Upper lobe of left lung (tissue), 6 donors: ENCODE results near the gene CS. TPM values are rescaled to one million over a fixed set of nuclear protein-coding genes. Genes with fewer than 3 reads are reported as not detected.
"Not testable (repeated sequence)": the region's sequence is repeated elsewhere in the genome, so short reads cannot be mapped to it uniquely, and the experiment has no call there.

Experiments used
- ATAC-seq, 2 donors: fragments of 200-7000 bp; cut with Tn5 transposase; one replicate each; pipeline ENCODE4 v1.9.1; 2022; ENCODE audit warnings: mild to moderate bottlenecking in 2 of 2, moderate library complexity in 2 of 2; ENCODE audit not compliant: low FRiP score in 2 of 2
- DNase-seq, 2 donors: peaks; one replicate each; pipeline ENCODE4 v3.0.0-alpha.2; 2019 to 2020
- H3K27ac ChIP-seq, 4 donors: fragments of 200-600 bp; sonication (generic); one replicate each; pipeline ENCODE4 v1.5.1; 2016 to 2019
- H3K27me3 ChIP-seq, 4 donors: fragments of 200-600 bp; sonication (generic); one replicate each; pipeline ENCODE4 v1.5.1; 2017 to 2019
- H3K36me3 ChIP-seq, 4 donors: fragments of 200-600 bp; sonication (generic); one replicate each; pipeline ENCODE4 v1.5.1; 2016 to 2019
- H3K4me1 ChIP-seq, 4 donors: fragments of 200-600 bp; sonication (generic); one replicate each; pipeline ENCODE4 v1.5.1; 2018 to 2019
- H3K4me3 ChIP-seq, 4 donors: fragments of 200-600 bp; sonication (generic); one replicate each; pipeline ENCODE4 v1.5.1; 2017 to 2019; ENCODE audit warnings: mild to moderate bottlenecking in 2 of 4, moderate library complexity in 1 of 4
- H3K9me3 ChIP-seq, 4 donors: fragments of 200-600 bp; sonication (generic); one replicate each; pipeline ENCODE4 v1.5.1; 2018 to 2019
- EP300 ChIP-seq, 4 donors: sonication (generic); formaldehyde crosslinking; IDR thresholded peaks; one replicate each; pipeline ENCODE4 v1.5.1; 2017; ENCODE audit warnings: antibody characterized with exemption in 4 of 4, control low read depth in 2 of 4
- POLR2A ChIP-seq, 4 donors: fragments of 450-650 bp; IDR thresholded peaks; one replicate each; pipeline ENCODE4 v1.5.1; 2016 to 2017; ENCODE audit warnings: antibody characterized with exemption in 4 of 4, mild to moderate bottlenecking in 2 of 4
- POLR2AphosphoS5 ChIP-seq, 2 donors: sonication (generic); formaldehyde crosslinking; IDR thresholded peaks; one replicate each; pipeline ENCODE4 v1.5.1; 2017; ENCODE audit warnings: antibody characterized with exemption in 2 of 2
- WGBS, 2 donors: methylation state at CpG; one replicate each; pipeline ENCODE4 v1.1.5; 2017 to 2018; 5-methylcytosine and 5-hydroxymethylcytosine counted together
- total RNA-seq, 6 donors: library from RNA; depleted of rRNA in 4 of 6; stranded (reverse); fragments of >200 nt in 4 of 6; gene quantifications; one replicate each; pipeline versions ENCODE4 v1.1.0 to v1.2.1, GENCODE V29; 2016 to 2021
- TF ChIP-seq, protein P1 (sequence below), 6 experiments: fragments of 450-650 bp in 4 of 6; fragments of 200-600 bp in 2 of 6; sonication (generic) in 2 of 6; IDR thresholded peaks; one replicate each; pipeline ENCODE4 v1.5.1; 2016 to 2019; ENCODE audit warnings: antibody characterized with exemption in 6 of 6
- donor health status: DM: no; HTN: no; CAD: no; lungs with moderate emphysema.
- donor health status: DM: no; HTN: yes; CAD: no; lungs with severe emphysema.

CS gene
- total RNA-seq, 6 donors from 2014 or later, result 99.9 to 201 (median 151) TPM

DNA sequence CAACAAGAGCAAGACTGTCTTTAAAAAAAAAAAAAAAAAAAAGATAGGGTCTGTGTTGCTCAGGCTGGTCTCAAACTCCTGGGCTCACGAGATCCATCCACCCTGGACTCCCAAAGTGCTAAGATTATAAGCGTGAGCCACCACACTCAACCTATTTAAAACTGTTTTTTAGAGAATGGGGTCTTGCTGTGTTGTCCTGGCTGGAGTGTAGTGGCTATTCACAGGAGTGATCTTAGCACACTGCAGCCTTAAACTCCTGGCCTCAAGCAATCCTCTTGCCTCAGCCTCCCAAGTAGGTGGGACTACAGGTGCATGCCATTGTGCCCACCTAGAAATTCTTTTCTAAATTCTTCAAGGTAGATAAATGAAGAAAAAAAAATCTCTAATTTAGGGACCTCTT, 25.8 kb downstream of the CS start:
- peaks cover 45 to 97% (median 76%) of the 10 kb centered on the region in 4 donors for H3K36me3 ChIP-seq
- ATAC-seq, result no peak
- TF ChIP-seq EP300 (IDR thresholded peaks at IDR 0.05) (no peak), POLR2A (IDR thresholded peaks at IDR 0.05) (no peak), POLR2AphosphoS5 (IDR thresholded peaks at IDR 0.05) (no peak)
- TF ChIP-seq, protein P1, sequence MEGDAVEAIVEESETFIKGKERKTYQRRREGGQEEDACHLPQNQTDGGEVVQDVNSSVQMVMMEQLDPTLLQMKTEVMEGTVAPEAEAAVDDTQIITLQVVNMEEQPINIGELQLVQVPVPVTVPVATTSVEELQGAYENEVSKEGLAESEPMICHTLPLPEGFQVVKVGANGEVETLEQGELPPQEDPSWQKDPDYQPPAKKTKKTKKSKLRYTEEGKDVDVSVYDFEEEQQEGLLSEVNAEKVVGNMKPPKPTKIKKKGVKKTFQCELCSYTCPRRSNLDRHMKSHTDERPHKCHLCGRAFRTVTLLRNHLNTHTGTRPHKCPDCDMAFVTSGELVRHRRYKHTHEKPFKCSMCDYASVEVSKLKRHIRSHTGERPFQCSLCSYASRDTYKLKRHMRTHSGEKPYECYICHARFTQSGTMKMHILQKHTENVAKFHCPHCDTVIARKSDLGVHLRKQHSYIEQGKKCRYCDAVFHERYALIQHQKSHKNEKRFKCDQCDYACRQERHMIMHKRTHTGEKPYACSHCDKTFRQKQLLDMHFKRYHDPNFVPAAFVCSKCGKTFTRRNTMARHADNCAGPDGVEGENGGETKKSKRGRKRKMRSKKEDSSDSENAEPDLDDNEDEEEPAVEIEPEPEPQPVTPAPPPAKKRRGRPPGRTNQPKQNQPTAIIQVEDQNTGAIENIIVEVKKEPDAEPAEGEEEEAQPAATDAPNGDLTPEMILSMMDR (IDR thresholded peaks at IDR 0.05), result no peak
- no peak overlapping the region for H3K27ac ChIP-seq
- H3K9me3 ChIP-seq, result no peaks in the 10 kb centered on the region
- 98 to 100% methylated on average over 2 of the region's 2 CpGs for WGBS, 2 donors
- DNase-seq, result no peak
- no peaks in the 10 kb centered on the region for H3K27me3 ChIP-seq
- no peak overlapping the region for H3K4me3 ChIP-seq
- no peaks in the 10 kb centered on the region for H3K4me1 ChIP-seq

DNA sequence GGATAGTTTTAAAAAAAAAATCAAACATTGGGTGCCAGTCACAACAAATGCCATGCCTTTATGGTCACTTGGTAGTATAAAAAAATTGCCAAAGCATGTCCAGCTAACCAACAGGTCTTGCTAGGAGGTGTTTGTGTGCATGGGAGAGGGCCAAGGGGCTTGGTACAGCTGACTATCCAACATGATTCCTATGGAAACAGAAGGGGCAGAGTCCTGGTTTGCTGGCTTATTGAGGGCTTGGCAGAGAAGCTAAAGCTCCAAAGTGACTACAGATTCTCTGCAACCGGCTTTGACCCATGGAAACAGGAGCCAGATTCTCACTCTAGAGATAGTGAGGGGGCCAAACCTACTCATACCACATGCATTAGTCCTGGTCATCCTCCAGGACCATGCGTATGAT, 27.7 kb downstream of the CS start:
- peaks cover 35 to 79% (median 60%) of the 10 kb centered on the region in 4 donors for H3K36me3 ChIP-seq
- not testable (repeated sequence) for H3K27ac ChIP-seq, ATAC-seq, H3K27me3 ChIP-seq, H3K9me3 ChIP-seq, DNase-seq, H3K4me3 ChIP-seq
- peaks cover 3 to 10% (median 6%) of the 10 kb centered on the region in 4 donors for H3K4me1 ChIP-seq
- WGBS, 2 donors, result 78 to 98% methylated on average over 2 of the region's 2 CpGs

GRCh38 chr12:56271031-56271430, 29.1 kb downstream of the CS start:
- ATAC-seq, result no peak
- WGBS, 2 donors, result 20 to 33% methylated on average over 1 of the region's 1 CpG
- Histone ChIP-seq H3K9me3 (no peaks in the 10 kb centered on the region), H3K27me3 (no peaks in the 10 kb centered on the region), H3K27ac (no peak overlapping the region), H3K4me1 (peaks cover 11 to 19% (median 12%) of the 10 kb centered on the region in 4 donors), H3K36me3 (peaks cover 30 to 64% (median 48%) of the 10 kb centered on the region in 4 donors), H3K4me3 (no peak overlapping the region)
- DNase-seq, result no peak
- TF ChIP-seq EP300 (IDR thresholded peaks at IDR 0.05) (no peak), POLR2AphosphoS5 (IDR thresholded peaks at IDR 0.05) (no peak), POLR2A (IDR thresholded peaks at IDR 0.05) (no peak)
- TF ChIP-seq, protein P1 (IDR thresholded peaks at IDR 0.05), result no peak

GRCh38 chr12:56267443-56268071, 32.6 kb downstream of the CS start:
- 31 to 38% methylated on average over 21 of the region's 21 CpGs for WGBS, 2 donors
- Histone ChIP-seq H3K4me3 (peak overlapping the region; percentile 77 to 86 (median 84)), H3K27me3 (no peaks in the 10 kb centered on the region), H3K4me1 (peaks cover 12 to 23% (median 14%) of the 10 kb centered on the region in 4 donors), H3K36me3 (peaks cover 5 to 31% (median 14%) of the 10 kb centered on the region in 4 donors), H3K27ac (peak overlapping the region; percentile 93 to 96 (median 94)), H3K9me3 (no peaks in the 10 kb centered on the region)
- DNase-seq (peak in 1 of 2 donors; percentile 23), ATAC-seq (peak; percentile 13 to 33)
- TF ChIP-seq EP300 (IDR thresholded peaks at IDR 0.05), result no peak
- TF ChIP-seq POLR2AphosphoS5 (IDR thresholded peaks at IDR 0.05), result no peak
- TF ChIP-seq POLR2A (IDR thresholded peaks at IDR 0.05), result no peak
- TF ChIP-seq, protein P1 (IDR thresholded peaks at IDR 0.05), result no peak

DNA sequence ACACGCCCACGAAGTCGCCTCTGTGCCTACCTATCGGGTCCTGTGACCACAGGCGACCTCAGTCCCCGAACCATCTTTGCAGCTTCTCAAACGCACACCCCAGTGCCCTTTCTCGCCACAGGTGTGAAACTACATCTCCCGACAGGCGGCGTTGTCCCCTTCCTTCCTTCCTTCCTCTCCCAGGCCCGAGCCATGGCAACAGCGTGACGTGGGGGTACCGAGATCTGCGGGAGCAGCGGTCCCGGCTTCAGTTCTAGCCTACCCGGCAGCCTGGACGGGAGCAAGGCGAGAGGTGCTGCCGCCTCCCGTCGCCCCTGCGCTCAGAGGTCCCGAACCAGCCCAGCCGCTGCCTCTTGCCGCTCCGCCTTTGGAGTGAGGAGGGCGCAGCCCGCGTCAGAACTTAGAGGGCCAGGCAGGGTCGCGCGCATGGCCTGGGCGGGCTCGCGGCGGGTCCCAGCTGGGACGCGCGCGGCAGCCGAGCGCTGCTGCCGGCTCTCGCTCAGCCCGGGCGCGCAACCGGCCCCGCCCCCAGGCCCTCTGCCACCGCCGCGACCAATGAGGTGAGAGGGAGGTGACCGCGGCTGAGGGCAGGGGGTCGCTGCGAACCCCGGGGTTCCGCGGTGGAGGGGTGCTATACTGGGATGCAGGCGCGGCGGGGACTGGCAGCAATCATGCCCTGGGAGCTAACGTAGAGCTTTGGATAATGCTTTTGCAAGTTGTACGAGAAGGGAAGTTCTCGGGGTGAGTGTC, 33.3 kb downstream of the CS start, which contains the start of gene COQ10A:
TSS of gene COQ10A (plus strand) at position 250 of the 750 bp plus-strand sequence. CDS start at position 427, 177 bp downstream.
- DNase-seq (peak; percentile 95 to 97), ATAC-seq (peak; percentile 94 to 98)
- Histone ChIP-seq H3K27me3 (no peaks in the 10 kb centered on the region), H3K4me3 (peak within 1 kb of the TSS; percentile 77 to 86 (median 84)), H3K9me3 (no peaks in the 10 kb centered on the region), H3K36me3 (peaks cover 0 to 24% (median 7%) of the 10 kb centered on the region in 4 donors), H3K4me1 (peaks cover 12 to 23% (median 14%) of the 10 kb centered on the region in 4 donors), H3K27ac (peak within 1 kb of the TSS; percentile 93 to 96 (median 94))
- WGBS, 2 donors, result 0% methylated on average over 9 to 32 of the region's 68 CpGs
- TF ChIP-seq EP300 (IDR thresholded peaks at IDR 0.05) (no peak), POLR2AphosphoS5 (IDR thresholded peaks at IDR 0.05) (peak; percentile 69 to 92), POLR2A (IDR thresholded peaks at IDR 0.05) (peak in 3 of 4 donors; percentile 80 to 90 (median 81))
- TF ChIP-seq, protein P1 (IDR thresholded peaks at IDR 0.05), result peak; percentile 60 to 89 (median 82)

DNA sequence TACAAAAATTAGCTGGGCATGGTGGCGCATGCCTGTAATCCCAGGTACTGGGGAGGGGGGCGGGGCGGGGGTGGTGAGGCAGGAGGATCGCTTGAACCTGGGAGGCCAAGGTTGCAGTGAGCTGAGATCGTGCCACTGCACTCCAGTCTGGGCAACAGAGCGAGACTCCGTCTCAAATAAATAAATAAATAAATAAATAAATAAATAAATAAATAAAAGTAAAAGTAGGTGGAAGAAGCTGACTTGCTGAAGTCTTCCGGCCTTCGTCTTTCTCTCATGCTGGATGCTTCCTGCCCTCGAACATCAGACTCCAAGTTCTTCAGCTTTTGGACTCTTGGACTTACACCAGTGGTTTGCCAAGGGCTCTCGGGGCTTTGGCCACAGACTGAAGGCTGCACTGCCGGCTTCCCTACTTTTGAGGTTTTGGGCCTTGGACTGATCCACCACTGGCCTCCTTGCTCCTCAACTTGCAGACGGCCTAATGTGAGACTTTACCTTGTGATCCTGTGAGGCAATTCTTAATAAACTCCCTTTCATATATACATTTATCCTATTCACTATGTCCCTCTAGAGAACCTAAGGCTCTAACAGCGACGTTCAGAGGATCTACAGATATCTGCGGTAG, 34.0 kb downstream of the CS start:
- Histone ChIP-seq H3K36me3 (peaks cover 0 to 17% (median 4%) of the 10 kb centered on the region in 4 donors), H3K4me3 (peak overlapping the region; percentile 77 to 86 (median 84)), H3K27ac (peak overlapping the region; percentile 93 to 96 (median 94)), H3K4me1 (peaks cover 12 to 23% (median 14%) of the 10 kb centered on the region in 4 donors)
- ATAC-seq, H3K9me3 ChIP-seq, DNase-seq, H3K27me3 ChIP-seq: not testable (repeated sequence)
- WGBS, 2 donors, result 53 to 54% methylated on average over 16 of the region's 16 CpGs

DNA sequence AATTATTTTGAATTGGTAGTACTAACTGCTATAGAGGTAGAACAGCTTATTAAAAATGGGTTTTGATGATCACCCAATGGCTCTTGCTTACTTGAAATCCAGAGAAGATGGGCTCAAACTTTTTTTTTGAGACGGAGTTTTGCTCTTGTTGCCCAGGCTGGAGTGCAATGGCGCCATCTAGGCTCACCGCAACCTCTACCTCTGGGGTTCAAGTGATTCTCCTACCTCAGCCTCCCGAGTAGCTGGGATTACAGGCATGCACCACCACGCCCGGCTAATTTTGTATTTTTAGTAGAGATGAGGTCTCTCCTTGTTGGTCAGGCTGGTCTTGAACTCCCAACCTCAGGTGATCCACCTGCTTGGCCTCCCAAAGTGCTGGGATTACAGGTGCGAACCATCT, 37.2 kb downstream of the CS start:
- H3K9me3 ChIP-seq, H3K4me3 ChIP-seq, ATAC-seq, H3K27ac ChIP-seq, DNase-seq, H3K36me3 ChIP-seq, H3K27me3 ChIP-seq: not testable (repeated sequence)
- H3K4me1 ChIP-seq, result peaks cover 19 to 27% (median 22%) of the 10 kb centered on the region in 4 donors
- 91 to 93% methylated on average over 7 of the region's 7 CpGs for WGBS, 2 donors
